GM21526 (cell line): ENCODE data around the gene ADGRB3.
"Not testable (repeated sequence)": the region's sequence is repeated elsewhere in the genome, so short reads cannot be mapped to it uniquely, and the experiment has no call there.

Experiments used
- ATAC-seq: cut with Tn5 transposase; IDR thresholded peaks from one replicate; pipeline ENCODE4 v1.9.1; 2021; ENCODE audit warnings: moderate library complexity; ENCODE audit not compliant: unreplicated experiment, low FRiP score

ADGRB3 gene

DNA sequence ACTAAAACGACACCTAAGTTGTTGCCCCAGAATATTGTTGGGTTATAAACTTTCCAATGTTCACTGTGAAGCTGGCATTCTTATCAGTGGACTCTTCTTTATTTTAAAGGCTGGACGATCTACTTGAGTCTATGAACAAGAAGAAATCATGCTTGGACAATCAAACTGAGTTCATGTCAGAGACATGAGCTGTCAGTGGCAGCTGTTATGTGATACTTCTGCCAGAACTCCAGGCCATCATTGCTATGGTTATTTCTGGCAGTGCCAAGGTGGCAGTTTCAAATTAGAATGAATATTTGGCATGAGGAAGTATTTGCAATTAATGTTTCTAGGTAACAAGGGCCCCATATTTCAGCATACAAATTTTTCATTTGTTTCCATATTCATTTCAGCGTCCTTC, 744.4 kb downstream of the ADGRB3 start:
- no peak for ATAC-seq

DNA sequence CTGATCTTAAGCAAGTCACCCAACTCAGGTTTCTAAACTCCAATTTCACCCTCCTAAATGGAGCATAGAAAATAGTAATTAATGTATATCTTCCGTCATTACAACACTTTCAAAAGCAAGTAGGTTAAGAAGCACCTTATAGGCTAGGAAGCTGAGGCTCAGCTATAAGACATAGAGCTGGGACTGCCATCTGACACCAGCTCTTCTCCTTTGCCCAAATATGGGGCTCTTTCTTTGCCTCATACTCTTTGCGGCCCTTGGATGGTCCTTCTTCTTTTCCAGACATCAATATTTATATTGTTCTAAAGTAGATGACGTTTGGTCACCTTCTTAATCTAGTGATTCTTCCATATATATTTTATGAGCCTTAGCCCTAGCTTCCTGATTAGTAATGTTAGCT, 748.5 kb downstream of the ADGRB3 start:
- ATAC-seq: no peak

DNA sequence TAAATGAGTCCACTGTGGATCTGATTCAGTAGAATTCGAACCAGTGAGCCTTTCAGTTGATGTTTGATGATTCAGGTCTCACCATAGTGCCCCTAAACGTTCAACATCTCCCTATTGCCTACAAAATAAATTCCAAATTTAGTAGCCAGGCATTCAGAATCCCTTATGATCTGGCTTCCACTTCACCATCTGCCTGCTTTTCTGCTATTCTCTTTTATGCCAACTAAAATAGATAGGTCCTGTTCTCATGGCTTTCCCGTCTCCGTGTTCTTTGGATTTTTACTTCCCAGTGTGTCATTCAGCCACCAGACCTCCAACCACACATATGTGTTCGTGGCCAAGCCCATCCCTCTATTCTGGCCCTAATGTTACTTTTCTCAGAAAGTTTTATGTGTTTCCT, 751.3 kb downstream of the ADGRB3 start:
- ATAC-seq: no peak

DNA sequence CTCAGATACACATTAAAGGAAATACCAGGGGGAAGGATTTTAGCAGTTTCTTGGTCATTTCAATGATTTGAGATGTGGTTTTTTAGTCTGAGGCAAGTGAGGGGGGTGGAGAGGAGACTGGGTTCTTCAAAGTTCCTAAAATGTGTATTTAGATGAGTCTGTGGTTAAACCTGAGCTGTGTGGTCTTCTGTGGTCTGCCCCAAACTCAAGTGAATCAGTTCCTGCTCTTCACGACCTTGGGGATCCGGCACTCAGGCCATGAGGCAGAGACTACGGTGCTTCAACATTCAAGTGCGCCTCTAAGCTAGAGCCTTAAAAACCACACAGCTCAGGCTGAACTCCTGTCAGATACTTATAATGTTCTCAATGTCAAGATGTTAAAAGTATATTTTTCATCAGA, 755.0 kb downstream of the ADGRB3 start:
- ATAC-seq: no peak

DNA sequence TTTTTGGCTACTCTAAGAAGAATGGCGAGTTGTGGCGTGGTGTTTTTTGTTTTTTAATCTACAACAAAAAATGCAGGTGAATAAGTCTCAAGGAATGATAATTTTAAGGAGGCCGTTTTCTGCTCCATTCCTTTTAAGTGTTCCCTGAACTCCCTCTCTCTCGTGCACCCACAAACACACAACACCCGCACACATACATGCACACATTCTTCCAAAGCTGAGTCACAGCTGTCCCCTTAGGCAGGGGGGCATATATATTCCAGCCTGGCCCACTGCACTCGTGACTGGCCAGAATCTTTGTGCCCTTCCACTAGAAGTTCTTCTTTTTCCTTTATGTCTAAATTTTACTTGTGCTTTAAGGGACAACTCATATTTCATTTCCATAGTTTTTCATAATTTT, 756.0 kb downstream of the ADGRB3 start:
- ATAC-seq: no peak

DNA sequence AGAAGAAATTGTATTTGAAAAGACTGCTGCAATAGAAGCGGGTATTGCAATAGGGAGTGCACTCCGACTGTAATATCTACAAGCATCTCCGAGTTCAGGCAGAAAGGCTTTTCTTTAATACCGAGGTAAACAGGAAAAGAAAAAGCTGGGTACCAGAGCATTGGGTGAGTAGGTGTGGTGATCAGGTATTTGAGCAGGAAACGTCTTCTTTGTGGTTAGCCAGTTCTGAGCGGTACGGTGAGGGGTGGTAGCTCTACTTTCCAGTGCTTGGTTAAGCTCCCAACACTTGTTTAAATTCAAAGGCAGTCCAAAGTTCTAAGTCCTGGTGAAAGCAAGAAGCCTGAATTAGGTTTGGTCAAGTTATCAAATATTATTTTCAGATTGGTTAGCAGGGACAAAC, 757.7 kb downstream of the ADGRB3 start:
- no peak for ATAC-seq

DNA sequence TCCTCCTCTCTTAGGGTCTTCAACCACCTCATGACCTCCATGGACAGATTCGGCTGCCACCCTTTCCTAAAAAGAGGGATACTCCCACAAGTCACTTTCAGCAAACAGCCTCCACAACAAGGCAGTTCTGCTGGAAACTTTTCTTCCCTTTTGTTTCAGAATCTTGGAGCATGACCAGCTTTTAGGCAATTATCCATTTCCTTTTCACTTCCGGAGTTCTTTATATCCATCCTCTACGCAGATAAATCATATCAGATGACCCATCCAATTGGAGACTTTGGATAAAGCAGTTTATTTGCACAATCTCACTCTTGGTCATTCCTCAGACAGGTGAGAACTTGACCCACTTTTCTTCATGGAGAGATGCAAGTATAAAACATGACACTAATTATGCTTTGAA, 763.2 kb downstream of the ADGRB3 start:
- ATAC-seq: no peak

DNA sequence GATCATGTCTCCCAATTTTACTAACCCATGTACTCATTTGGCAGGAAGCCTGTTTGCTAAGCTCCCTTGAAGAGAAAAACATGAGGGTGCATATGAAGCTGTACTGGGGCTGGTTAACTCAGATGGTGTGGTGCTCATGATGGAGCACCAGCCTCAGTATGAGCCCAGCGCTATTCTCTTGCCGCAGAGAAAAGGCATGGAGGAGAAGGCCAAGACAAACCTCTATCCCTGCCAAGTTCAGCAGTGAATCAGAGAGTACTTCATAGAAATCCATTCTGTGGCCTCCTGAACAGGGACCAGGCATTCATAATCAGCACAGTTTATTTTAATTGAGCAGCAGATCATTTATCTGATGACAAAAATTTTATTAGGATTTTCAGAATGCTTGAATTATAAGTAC, 763.6 kb downstream of the ADGRB3 start:
- ATAC-seq: no peak

DNA sequence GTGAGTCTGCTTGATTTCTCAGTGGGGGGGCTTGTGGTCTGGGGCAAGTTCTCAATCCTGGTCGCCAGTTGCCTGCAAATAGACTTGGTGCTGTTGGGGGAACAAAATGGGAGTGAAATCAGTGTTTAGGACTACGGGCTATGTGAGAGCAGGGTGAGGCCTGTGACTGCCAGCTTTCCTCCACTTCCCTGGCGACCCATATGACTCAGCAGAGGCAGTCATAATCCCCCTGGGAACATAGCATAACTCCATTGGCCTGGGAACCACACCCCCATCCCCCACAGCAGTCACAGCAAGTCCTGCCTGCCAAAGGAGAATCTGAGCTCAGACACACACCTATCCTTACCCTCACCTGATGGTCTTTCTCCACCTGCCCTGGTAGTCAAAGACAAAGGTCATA, 773.8 kb downstream of the ADGRB3 start:
- ATAC-seq: no peak

DNA sequence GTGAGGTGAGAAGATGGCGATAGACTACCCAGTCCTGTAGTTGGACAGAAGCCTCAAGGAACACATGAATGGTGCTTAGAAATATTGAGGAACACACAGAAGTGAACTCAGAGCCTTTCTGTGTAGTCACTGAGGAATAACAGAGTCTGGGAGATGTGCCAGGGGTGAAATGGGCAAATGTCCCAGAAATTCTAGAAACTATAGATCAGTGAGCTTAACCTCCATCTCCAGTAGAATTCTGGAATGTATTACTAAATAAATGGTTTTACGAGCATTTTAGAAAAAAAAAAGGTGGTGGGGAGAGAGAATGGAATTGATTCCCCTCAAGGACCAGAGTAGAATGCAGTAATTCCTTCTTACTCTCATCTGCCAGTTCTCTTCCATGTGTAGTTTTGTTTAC, 781.7 kb downstream of the ADGRB3 start:
- ATAC-seq: no peak

DNA sequence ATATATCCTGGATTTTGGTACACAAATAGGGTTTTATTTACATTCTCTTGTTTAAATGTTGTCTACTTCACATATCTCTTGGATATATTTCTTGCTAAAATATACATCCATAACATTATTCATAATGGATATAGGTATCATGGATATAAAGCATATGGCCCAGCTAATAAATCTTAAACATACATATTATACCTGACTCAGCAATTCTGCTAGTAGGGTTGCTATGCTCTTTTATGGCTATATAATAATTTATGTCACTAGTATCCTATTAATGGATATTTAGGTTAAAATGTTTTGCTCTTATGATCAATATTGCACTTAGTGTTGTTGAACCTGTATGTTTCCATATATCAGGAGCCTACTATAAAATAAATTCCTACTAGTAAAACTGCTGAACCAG, 786.2 kb downstream of the ADGRB3 start:
- ATAC-seq: no peak

DNA sequence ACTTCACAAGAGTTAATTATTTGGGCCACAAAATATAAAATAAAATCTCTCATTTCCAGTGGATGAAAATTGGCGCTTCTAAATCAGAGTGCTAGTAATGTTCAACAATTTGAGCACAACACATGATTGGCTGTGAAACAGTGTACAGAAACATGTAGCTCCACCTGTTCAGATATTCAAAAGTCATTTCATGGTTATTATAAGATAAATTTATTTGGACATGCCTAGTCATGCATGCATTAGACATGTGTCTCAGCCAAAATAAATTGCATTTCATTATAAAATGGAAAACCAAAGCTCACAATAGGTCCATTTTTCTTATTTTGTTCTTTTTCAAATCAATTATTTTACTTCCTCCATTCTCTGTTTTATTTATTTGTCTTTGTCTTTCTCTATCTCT, 786.9 kb downstream of the ADGRB3 start:
- no peak for ATAC-seq

DNA sequence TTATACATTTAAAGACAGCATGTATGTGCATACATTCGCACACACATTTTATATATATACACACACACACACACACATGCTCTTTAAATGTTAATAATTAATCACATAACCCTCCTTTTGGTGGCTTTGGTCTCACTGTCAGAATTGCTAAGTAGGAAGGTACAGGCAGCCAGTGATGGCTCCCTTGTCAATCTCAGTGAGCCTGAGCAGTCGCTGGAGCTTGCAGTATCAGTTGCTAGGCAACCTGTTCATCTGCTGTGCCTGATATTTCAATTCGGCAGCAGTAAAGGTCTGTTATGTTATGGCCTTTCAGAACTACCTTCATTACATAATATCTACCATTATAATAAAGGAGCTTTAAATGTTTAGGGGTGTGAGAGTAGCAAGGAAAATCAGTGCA, 787.4 kb downstream of the ADGRB3 start:
- ATAC-seq: no peak

DNA sequence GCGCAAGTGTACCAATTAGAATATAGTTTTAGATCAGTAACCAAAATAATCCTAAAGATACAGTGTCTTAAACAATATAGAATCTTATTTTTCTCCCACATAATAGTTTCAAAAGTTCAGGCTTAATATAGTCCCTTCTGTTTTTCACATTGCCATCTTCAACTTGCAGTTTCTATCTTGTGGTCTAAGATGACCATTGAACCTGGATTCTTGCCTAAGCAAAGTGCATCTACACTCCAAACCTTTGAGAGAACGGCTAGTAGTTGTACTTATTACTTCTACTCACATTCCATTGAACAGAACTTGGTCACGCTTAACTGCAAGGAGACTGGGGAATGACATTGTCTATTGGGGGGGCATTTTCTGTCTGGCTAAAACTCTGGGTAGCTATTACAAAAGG, 788.7 kb downstream of the ADGRB3 start:
- no peak for ATAC-seq

DNA sequence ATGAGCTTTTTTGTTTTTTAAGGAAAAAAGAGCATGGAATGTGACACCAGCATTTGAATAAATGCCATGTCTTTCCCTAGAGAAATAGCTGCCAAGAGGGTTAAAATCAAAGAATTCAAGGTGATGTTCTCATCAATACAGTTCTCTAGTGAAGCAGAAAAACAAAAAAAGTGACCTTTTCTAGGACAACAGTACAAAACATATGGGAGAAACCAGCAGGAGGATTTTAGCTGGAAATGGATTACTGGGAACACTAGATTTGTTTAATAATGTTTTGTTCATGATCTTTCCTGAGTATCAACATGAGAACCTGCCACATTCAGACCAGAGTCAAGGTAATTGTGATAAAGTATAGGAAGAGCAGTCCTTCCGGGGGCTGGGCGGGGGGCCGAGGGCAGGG, 789.5 kb downstream of the ADGRB3 start:
- ATAC-seq: no peak

DNA sequence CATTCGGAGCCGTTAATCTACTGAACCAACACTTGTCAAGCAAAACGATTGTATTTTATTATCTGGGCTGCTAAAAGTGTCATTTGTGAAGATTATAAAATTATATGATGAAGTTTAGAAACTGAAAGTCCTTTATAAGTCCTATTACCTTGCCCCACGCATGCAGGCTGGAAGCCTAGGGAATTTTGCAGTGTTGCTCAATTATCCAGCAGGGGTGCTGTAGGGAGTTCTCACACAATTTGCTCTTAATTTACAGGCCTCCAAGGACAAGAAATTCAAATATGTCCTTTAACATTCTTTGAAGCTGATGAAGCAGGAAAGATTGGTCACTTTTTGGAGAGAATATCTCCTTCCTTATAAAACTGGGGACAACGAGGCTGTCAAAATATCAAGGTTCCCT, 792.8 kb downstream of the ADGRB3 start:
- ATAC-seq: no peak

DNA sequence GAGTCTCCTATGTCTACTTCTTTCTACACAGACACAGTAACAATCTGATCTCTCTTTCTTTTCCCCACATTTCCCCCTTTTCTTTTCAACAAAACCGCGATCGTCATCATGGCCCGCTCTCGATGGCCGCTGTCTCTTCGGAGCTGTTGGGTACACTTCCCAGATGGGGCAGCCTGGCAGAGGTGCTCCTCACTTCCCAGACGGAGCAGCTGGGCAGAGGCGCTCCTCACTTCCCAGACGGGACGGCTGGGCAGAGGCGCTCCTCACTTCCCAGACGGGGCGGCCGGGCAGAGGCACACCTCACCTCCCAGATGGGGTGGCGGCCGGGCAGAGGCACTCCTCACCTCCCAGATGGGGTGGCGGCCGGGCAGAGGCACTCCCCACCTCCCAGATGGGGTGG, 797.1 kb downstream of the ADGRB3 start:
- ATAC-seq: not testable (repeated sequence)

DNA sequence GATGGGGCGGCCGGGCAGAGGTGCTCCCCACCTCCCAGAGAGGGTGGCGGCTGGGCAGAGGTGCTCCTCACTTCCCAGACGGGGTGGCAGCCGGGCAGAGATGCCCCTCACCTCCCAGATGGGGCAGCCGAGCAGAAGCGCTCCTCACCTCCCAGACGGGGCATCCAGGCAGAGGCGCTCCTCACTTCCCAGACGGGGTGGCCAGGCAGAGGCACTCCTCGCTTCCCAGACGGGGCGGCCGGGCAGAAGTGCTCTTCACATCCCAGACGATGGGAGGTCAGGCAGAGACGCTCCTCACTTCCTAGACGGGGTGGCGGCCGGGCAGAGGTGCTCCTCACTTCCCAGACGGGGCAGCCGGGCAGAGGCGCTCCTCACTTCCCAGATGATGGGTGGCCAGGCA, 798.0 kb downstream of the ADGRB3 start:
- ATAC-seq: not testable (repeated sequence)

DNA sequence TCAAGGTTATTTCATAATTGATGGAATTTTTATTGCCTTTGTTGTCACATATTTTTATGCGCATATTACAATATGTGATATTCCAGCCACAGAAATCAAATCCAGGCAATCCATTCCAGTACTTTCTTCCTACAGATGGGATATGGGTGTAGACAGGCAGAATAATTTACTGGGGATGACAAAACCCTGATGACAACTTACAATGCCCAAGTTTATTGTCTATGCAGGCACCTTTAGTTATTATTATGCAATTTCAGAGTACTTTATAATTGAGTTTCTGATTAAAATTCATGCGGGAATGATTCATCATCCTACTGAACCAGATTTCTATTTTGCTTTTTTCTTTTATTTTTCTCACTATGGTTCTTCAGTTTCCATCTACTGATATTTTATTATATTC, 803.0 kb downstream of the ADGRB3 start:
- ATAC-seq: no peak
